ENCODE results near the gene RAI1. TPM values are rescaled to one million over a fixed set of nuclear protein-coding genes. Genes with fewer than 3 reads are reported as not detected.

The RAI1 gene
- total and polyA plus RNA-seq, 2 experiments from 2014 or later, result 0.87 to 0.89 TPM

DNA sequence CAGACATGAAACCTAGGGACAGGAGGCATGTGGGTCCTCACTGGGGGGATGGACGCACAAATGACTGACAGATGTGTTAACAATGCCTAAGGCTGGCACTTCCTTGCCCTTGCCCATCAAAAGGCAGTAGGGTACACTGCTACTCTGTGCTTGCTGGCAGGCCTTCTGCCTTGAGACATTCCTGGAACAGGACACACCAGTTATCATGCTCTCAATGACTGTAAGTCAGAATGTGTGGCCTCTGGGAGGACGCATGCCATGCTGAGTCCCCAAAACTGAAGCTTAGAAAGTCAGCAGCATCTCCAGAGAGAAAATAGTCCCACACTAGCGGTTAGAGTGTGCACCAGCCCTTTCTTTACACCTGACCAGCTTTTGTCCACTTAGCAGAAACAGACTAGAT, 171.7 kb downstream of the RAI1 start (continued):
- TF ChIP-seq EZH2 (IDR thresholded peaks at IDR 0.05; ENCODE audit: low read depth, unreplicated experiment) (no peak), POLR2AphosphoS5 (IDR thresholded peaks at IDR 0.05; ENCODE audit: low read depth) (no peak)
- TF ChIP-seq, protein P1, sequence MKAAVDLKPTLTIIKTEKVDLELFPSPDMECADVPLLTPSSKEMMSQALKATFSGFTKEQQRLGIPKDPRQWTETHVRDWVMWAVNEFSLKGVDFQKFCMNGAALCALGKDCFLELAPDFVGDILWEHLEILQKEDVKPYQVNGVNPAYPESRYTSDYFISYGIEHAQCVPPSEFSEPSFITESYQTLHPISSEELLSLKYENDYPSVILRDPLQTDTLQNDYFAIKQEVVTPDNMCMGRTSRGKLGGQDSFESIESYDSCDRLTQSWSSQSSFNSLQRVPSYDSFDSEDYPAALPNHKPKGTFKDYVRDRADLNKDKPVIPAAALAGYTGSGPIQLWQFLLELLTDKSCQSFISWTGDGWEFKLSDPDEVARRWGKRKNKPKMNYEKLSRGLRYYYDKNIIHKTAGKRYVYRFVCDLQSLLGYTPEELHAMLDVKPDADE (IDR thresholded peaks at IDR 0.05), result no peak
- TF ChIP-seq, protein P2, sequence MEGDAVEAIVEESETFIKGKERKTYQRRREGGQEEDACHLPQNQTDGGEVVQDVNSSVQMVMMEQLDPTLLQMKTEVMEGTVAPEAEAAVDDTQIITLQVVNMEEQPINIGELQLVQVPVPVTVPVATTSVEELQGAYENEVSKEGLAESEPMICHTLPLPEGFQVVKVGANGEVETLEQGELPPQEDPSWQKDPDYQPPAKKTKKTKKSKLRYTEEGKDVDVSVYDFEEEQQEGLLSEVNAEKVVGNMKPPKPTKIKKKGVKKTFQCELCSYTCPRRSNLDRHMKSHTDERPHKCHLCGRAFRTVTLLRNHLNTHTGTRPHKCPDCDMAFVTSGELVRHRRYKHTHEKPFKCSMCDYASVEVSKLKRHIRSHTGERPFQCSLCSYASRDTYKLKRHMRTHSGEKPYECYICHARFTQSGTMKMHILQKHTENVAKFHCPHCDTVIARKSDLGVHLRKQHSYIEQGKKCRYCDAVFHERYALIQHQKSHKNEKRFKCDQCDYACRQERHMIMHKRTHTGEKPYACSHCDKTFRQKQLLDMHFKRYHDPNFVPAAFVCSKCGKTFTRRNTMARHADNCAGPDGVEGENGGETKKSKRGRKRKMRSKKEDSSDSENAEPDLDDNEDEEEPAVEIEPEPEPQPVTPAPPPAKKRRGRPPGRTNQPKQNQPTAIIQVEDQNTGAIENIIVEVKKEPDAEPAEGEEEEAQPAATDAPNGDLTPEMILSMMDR (conservative IDR thresholded peaks at IDR 0.05; ENCODE audit: low read depth in 2 of 2), result no peak

DNA sequence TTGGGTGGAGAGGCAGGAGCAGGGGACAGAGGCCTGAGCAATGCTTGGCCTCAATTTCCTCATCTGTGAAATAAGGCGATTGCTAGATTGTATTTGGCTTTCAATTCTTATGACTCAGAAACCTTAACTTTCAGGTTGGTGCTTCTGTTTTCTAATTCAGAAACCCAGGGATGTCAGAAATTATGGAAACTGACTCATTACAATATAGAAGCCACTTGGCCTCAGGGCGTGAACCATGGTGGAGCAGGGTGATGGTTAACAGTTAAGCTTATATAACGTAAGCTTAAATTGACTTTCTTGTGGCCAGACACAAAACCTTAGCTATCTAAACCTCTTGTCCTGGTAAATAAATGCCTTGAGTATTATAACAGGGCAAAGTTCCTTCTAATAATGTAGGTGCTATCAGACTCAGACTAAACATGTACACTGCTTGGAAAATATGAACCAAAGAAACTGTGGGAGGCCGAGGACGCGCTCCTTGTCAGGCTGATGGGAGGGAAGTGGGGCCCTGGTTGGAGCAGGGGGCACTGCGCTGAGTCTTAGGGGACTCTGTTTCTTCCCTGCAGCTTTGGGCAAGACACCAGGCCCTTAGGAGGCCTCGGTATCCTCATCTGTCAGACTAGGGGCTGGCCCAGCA, 172.7 kb downstream of the RAI1 start:
- Mint-ChIP-seq H3K4me1 (peaks cover 35% of the 10 kb centered on the region), H3K4me3 (no peak overlapping the region), H3K27ac (no peak overlapping the region), H3K27me3 (ENCODE audit: insufficient read depth, low read depth, poor library complexity) (peaks cover 11% of the 10 kb centered on the region), H3K9me3 (no peaks in the 10 kb centered on the region), H3K36me3 (ENCODE audit: low read depth) (no peaks in the 10 kb centered on the region)
- Histone ChIP-seq H2AFZ (no peak overlapping the region), H3K36me3 (ENCODE audit: insufficient read depth) (no peaks in the 10 kb centered on the region), H3K4me2 (no peak overlapping the region), H3K27ac (ENCODE audit: low read depth) (no peak overlapping the region), H3K9me2 (ENCODE audit: insufficient read depth) (no peaks in the 10 kb centered on the region), H3K4me3 (no peak overlapping the region), H3K27me3 (ENCODE audit: insufficient read depth) (no peaks in the 10 kb centered on the region), H3F3A (replicated peaks; ENCODE audit: low read depth) (no peaks in the 10 kb centered on the region), H4K20me1 (replicated peaks; ENCODE audit: insufficient read depth) (no peaks in the 10 kb centered on the region), H3K4me1 (ENCODE audit: insufficient read depth) (peaks cover 19% of the 10 kb centered on the region), H3K79me2 (replicated peaks; ENCODE audit: insufficient read depth) (no peaks in the 10 kb centered on the region)
- ATAC-seq (no peak), DNase-seq (ENCODE audit: low spot score) (no peak)
- TF ChIP-seq POLR2AphosphoS5 (IDR thresholded peaks at IDR 0.05; ENCODE audit: low read depth), result no peak

DNA sequence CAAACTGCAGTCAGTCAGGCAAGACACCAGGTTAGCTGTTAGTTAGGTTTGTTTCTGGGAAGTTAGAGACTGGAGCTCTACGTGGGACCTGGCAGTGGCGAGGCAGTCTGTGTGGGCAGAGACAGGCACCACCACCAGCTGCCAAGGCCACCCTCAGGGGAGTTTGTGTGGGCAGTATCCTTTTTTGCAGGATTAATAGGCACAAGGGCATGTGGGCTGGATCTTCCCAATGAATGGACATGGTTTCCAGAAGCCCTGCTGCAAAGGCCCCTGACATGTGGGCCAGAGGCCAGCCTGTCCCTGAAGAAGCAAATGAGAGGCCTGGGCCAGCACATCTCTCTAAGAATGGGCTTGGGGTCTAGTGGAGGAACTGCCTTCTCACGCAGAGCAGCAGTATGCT, 174.7 kb downstream of the RAI1 start:
- no peaks in the 10 kb centered on the region for H3K27me3 ChIP-seq (ENCODE audit: insufficient read depth)
- H3K27ac ChIP-seq (ENCODE audit: low read depth), result no peak overlapping the region
- Mint-ChIP-seq H3K27ac (no peak overlapping the region), H3K9me3 (no peaks in the 10 kb centered on the region), H3K36me3 (ENCODE audit: low read depth) (no peaks in the 10 kb centered on the region), H3K4me1 (peaks cover 25% of the 10 kb centered on the region), H3K4me3 (no peak overlapping the region), H3K27me3 (ENCODE audit: insufficient read depth, low read depth, poor library complexity) (peaks cover 11% of the 10 kb centered on the region)
- no peak overlapping the region for H2AFZ ChIP-seq
- DNase-seq (ENCODE audit: low spot score) (no peak), ATAC-seq (no peak)
- H3K9me2 ChIP-seq (ENCODE audit: insufficient read depth), result no peaks in the 10 kb centered on the region
- H3K4me3 ChIP-seq, result no peak overlapping the region
- no peak overlapping the region for H3K4me2 ChIP-seq
- H3K36me3 ChIP-seq (ENCODE audit: insufficient read depth), result no peaks in the 10 kb centered on the region
- no peaks in the 10 kb centered on the region for H3K79me2 ChIP-seq (replicated peaks; ENCODE audit: insufficient read depth)
- H3K4me1 ChIP-seq (ENCODE audit: insufficient read depth), result peaks cover 8% of the 10 kb centered on the region; the same call in 1 of the 2 replicates
- H3F3A ChIP-seq (replicated peaks; ENCODE audit: low read depth), result no peaks in the 10 kb centered on the region
- H4K20me1 ChIP-seq (replicated peaks; ENCODE audit: insufficient read depth), result no peaks in the 10 kb centered on the region
- TF ChIP-seq NANOG (IDR thresholded peaks at IDR 0.05; ENCODE audit: borderline replicate concordance), result no peak
- no peak for TF ChIP-seq ZNF114 (CRISPR knock-in tag; IDR thresholded peaks at IDR 0.05)
- no peak for TF ChIP-seq POLR2AphosphoS5 (IDR thresholded peaks at IDR 0.05; ENCODE audit: low read depth)
- TF ChIP-seq JUNB (IDR thresholded peaks at IDR 0.05; ENCODE audit: unreplicated experiment), result no peak
- no peak for TF ChIP-seq EZH2phosphoT487 (IDR thresholded peaks at IDR 0.05; ENCODE audit: unreplicated experiment)
- TF ChIP-seq, protein P3, sequence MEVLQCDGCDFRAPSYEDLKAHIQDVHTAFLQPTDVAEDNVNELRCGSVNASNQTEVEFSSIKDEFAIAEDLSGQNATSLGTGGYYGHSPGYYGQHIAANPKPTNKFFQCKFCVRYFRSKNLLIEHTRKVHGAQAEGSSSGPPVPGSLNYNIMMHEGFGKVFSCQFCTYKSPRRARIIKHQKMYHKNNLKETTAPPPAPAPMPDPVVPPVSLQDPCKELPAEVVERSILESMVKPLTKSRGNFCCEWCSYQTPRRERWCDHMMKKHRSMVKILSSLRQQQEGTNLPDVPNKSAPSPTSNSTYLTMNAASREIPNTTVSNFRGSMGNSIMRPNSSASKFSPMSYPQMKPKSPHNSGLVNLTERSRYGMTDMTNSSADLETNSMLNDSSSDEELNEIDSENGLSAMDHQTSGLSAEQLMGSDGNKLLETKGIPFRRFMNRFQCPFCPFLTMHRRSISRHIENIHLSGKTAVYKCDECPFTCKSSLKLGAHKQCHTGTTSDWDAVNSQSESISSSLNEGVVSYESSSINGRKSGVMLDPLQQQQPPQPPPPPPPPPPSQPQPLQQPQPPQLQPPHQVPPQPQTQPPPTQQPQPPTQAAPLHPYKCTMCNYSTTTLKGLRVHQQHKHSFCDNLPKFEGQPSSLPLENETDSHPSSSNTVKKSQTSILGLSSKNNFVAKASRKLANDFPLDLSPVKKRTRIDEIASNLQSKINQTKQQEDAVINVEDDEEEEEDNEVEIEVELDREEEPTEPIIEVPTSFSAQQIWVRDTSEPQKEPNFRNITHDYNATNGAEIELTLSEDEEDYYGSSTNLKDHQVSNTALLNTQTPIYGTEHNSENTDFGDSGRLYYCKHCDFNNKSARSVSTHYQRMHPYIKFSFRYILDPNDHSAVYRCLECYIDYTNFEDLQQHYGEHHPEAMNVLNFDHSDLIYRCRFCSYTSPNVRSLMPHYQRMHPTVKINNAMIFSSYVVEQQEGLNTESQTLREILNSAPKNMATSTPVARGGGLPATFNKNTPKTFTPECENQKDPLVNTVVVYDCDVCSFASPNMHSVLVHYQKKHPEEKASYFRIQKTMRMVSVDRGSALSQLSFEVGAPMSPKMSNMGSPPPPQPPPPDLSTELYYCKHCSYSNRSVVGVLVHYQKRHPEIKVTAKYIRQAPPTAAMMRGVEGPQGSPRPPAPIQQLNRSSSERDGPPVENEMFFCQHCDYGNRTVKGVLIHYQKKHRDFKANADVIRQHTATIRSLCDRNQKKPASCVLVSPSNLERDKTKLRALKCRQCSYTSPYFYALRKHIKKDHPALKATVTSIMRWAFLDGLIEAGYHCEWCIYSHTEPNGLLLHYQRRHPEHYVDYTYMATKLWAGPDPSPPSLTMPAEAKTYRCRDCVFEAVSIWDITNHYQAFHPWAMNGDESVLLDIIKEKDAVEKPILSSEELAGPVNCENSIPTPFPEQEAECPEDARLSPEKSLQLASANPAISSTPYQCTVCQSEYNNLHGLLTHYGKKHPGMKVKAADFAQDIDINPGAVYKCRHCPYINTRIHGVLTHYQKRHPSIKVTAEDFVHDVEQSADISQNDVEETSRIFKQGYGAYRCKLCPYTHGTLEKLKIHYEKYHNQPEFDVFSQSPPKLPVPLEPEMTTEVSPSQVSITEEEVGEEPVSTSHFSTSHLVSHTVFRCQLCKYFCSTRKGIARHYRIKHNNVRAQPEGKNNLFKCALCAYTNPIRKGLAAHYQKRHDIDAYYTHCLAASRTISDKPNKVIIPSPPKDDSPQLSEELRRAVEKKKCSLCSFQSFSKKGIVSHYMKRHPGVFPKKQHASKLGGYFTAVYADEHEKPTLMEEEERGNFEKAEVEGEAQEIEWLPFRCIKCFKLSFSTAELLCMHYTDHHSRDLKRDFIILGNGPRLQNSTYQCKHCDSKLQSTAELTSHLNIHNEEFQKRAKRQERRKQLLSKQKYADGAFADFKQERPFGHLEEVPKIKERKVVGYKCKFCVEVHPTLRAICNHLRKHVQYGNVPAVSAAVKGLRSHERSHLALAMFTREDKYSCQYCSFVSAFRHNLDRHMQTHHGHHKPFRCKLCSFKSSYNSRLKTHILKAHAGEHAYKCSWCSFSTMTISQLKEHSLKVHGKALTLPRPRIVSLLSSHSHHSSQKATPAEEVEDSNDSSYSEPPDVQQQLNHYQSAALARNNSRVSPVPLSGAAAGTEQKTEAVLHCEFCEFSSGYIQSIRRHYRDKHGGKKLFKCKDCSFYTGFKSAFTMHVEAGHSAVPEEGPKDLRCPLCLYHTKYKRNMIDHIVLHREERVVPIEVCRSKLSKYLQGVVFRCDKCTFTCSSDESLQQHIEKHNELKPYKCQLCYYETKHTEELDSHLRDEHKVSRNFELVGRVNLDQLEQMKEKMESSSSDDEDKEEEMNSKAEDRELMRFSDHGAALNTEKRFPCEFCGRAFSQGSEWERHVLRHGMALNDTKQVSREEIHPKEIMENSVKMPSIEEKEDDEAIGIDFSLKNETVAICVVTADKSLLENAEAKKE (CRISPR knock-in tag; IDR thresholded peaks at IDR 0.05), result no peak

All from GM23338 (cell line).